ENCODE data around the gene IRS2. TPM values are rescaled to one million over a fixed set of nuclear protein-coding genes. Genes with fewer than 3 reads are reported as not detected.
A peak's percentile ranks its signal among the peaks of the same experiment; 100 is the strongest.

Gene IRS2
- total and polyA plus RNA-seq, 7 donors: 9.3 to 40.8 (median 18.2) TPM

- no peak overlapping the region for H3K4me3 ChIP-seq
- WGBS, 3 donors: 86 to 87% (median 86%) methylated on average over 5 of the region's 5 CpGs
- ATAC-seq (no peak), DNase-seq (no peak)
- TF ChIP-seq CTCF (IDR thresholded peaks at IDR 0.05): no peak
- H3K27ac ChIP-seq: no peak overlapping the region
- no peaks in the 10 kb centered on the region for H3K4me1 ChIP-seq
- H3K27me3 ChIP-seq (ENCODE audit: insufficient read depth in 3 of 3, low read length in 2 of 3): peaks cover 0 to 15% (median 2%) of the 10 kb centered on the region in 3 donors
- no peaks in the 10 kb centered on the region for H3K9me3 ChIP-seq
- intact Hi-C loops (cut with DNase I): no loop called here
- H3K36me3 ChIP-seq (ENCODE audit: insufficient read depth in 1 of 2, low read depth in 1 of 2): no peaks in the 10 kb centered on the region
Measured at GRCh38 chr13:109815651-109816050, 29.3 kb upstream of the IRS2 start.

DNA sequence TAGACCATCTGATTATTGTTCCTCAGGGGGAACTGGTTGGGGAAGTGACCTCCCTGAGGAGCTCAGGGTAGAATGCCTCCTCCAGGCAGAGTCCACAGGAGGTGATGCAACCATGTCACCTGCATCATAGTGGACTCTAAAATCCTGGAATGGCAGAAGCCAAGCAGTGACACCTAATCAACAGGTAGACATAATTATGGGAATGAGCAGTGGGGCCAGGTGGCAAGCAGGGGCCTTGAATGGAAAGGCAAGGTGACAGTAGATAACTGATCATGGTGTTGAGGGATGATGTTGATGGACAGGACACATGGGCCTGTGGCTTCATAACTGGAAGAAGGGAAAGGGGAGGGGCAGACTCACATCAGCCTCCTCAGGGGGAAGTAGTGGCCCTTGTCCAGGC, 27.3 kb upstream of the IRS2 start:
- ATAC-seq: no peak

DNA sequence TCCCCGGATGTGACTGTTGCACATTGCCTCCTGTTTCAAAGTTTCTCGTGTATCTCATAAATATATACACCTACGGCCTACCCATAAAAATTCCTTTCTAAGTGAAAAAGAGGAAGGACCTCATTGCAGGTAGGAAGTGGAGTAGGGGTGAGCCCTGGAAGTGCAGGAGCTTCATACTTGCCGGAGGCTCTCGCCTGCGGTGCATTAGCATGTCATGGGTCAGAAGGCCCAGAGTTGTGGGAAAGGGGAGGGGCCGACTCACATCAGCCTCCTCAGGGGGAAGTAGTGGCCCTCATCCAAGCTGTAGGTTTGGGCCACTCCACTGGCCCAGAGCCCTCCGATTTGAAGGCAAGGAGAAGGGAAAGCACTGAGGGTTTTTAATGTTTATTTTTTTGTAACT, 26.0 kb upstream of the IRS2 start:
- Histone ChIP-seq H3K27ac (no peak overlapping the region), H3K4me1 (no peaks in the 10 kb centered on the region), H3K9me3 (no peaks in the 10 kb centered on the region), H3K4me3 (no peak overlapping the region), H3K27me3 (ENCODE audit: insufficient read depth in 3 of 3, low read length in 2 of 3) (peaks cover 0 to 14% (median 2%) of the 10 kb centered on the region in 3 donors), H3K36me3 (ENCODE audit: insufficient read depth in 1 of 2, low read depth in 1 of 2) (no peaks in the 10 kb centered on the region)
- WGBS, 3 donors: 75 to 85% (median 80%) methylated on average over 8 of the region's 8 CpGs
- TF ChIP-seq CTCF (IDR thresholded peaks at IDR 0.05): no peak
- DNase-seq: no peak
- intact Hi-C loops (cut with DNase I): no loop called here
- no peak for ATAC-seq

More for the DNA sequence above, 27.3 kb upstream of the IRS2 start:
- intact Hi-C loops (cut with DNase I): no loop called here
- Histone ChIP-seq H3K4me3 (no peak overlapping the region), H3K9me3 (no peaks in the 10 kb centered on the region), H3K4me1 (no peaks in the 10 kb centered on the region), H3K27me3 (ENCODE audit: insufficient read depth in 3 of 3, low read length in 2 of 3) (peaks cover 0 to 18% (median 2%) of the 10 kb centered on the region in 3 donors), H3K36me3 (ENCODE audit: insufficient read depth in 1 of 2, low read depth in 1 of 2) (no peaks in the 10 kb centered on the region), H3K27ac (no peak overlapping the region)
- DNase-seq: no peak
- TF ChIP-seq CTCF (IDR thresholded peaks at IDR 0.05): no peak

DNA sequence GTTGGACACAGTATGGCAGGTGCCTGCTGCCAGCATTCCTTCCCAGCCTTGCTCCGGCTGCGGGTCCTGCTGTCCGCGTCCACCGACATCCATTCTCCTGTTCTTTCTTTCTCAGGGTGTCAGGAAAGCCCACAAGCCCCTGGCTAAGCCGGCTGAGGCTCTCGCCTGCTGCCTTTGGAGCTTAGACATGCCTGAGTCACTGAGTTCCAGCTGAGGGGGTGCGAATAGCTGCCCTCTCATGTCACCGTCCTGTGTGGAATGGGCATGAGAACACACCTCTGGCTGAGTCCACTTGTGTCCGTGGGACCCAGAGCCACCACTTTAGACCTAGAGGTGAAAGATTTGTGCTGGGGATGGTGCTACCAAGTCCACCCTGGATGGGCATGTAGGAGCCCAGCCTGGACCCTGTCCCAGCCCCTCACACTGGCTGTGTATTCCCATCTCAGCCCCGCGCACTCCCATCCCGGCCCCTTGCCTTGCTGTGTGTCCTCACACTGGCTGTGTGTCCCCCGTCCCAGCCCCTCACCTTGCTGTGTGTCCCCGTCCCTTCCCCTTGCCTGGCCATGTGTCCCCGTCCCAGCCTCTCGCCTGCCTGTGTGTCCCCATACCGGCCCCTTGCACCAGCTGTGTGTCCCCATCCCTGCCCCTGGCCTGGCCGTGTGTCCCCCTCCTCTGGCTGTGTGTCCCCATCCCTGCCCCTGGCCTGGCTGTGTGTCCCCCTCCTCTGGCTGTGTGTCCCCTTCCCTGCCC, 24.6 kb upstream of the IRS2 start:
- ATAC-seq (no peak), DNase-seq (peak in 1 of 2 donors; percentile 51)
- Histone ChIP-seq H3K27ac (no peak overlapping the region), H3K36me3 (ENCODE audit: insufficient read depth in 1 of 2, low read depth in 1 of 2) (no peaks in the 10 kb centered on the region), H3K4me1 (no peaks in the 10 kb centered on the region), H3K9me3 (no peaks in the 10 kb centered on the region), H3K4me3 (no peak overlapping the region), H3K27me3 (ENCODE audit: insufficient read depth in 3 of 3, low read length in 2 of 3) (peaks cover 0 to 5% (median 3%) of the 10 kb centered on the region in 3 donors)
- no peak for TF ChIP-seq CTCF (IDR thresholded peaks at IDR 0.05)
- intact Hi-C loops (cut with DNase I): no loop called here
- WGBS, 3 donors: 68 to 80% (median 74%) methylated on average over 18 to 19 of the region's 19 CpGs

Data from psoas muscle (tissue), 8 donors.